Measurements from ENCODE around the gene FAM83D. TPM values are rescaled to one million over a fixed set of nuclear protein-coding genes. Genes with fewer than 3 reads are reported as not detected.

Gene FAM83D
- total and polyA plus RNA-seq, 2 of the 8 experiments (the other 6 are each of a cell fraction or from before 2014, with no cell fraction given) = 60.9 to 62.6 TPM

GRCh38 chr20:38999217-38999616, 73.0 kb downstream of the FAM83D start:
- H3K9me3 ChIP-seq (ENCODE audit: insufficient read depth in 2 of 2, low read depth in 1 of 2, low read length in 1 of 2) = no peaks in the 10 kb centered on the region
- peaks cover 3 to 58% (median 38%) of the 10 kb centered on the region in 4 experiments for H3K36me3 ChIP-seq (ENCODE audit: control insufficient read depth in 2 of 4, insufficient read depth in 4 of 4, low read length in 3 of 4)
- H2BK15ac ChIP-seq (ENCODE audit: low read length) = no peak overlapping the region
- WGBS, 2 experiments (ENCODE audit: extremely low coverage in 1 of 2, insufficient coverage in 1 of 2, insufficient read length in 1 of 2, insufficient replicate concordance in 2 of 2, low coverage in 1 of 2, low lambda C conversion rate in 2 of 2, missing lambda C conversion rate in 1 of 2) = 92% methylated on average over 3 of the region's 3 CpGs; no CpG with 5 or more reads in 1 of the 2 experiments
- H3K23ac ChIP-seq (ENCODE audit: insufficient read length) = no peak overlapping the region
- H3K4ac ChIP-seq (replicated peaks; ENCODE audit: insufficient read length, low read depth, low read length) = no peak overlapping the region
- H3K4me3 ChIP-seq (ENCODE audit: extremely low read depth in 1 of 4, insufficient read depth in 2 of 4, low read depth in 3 of 4, low read length in 4 of 4) = no peak overlapping the region
- H4K91ac ChIP-seq (replicated peaks; ENCODE audit: insufficient read length, low read length) = no peak overlapping the region
- H4K20me1 ChIP-seq (replicated peaks in 1 of 2; ENCODE audit: control insufficient read depth in 1 of 2, insufficient read depth in 2 of 2, low read length in 2 of 2) = peaks cover 3 to 9% of the 10 kb centered on the region in 2 experiments
- H3K4me2 ChIP-seq (ENCODE audit: insufficient read depth in 1 of 2, low read depth in 2 of 2, low read length in 2 of 2) = no peak overlapping the region
- TF ChIP-seq TAF7 (optimal IDR thresholded peaks at IDR 0.05; ENCODE audit: borderline replicate concordance, low read depth, low read length) (no peak), CTBP2 (IDR thresholded peaks at IDR 0.05; ENCODE audit: borderline replicate concordance, insufficient read depth, insufficient read length, low read length) (no peak), RNF2 (IDR thresholded peaks at IDR 0.05; ENCODE audit: borderline replicate concordance, low read depth, low read length, missing control alignments, poor library complexity, severe bottlenecking) (no peak), SRF (IDR thresholded peaks at IDR 0.05; ENCODE audit: low read depth, low read length) (no peak), CBX8 (IDR thresholded peaks at IDR 0.05; ENCODE audit: borderline replicate concordance, low read depth, low read length) (no peak), KDM1A (IDR thresholded peaks at IDR 0.05; ENCODE audit: borderline replicate concordance, low read length) (no peak), SIX5 (IDR thresholded peaks at IDR 0.05; ENCODE audit: low read depth, low read length) (no peak), ATF3 (IDR thresholded peaks at IDR 0.05; ENCODE audit: insufficient read depth, low read depth, low read length) (no peak), EZH2 (IDR thresholded peaks at IDR 0.05; ENCODE audit: low read depth, low read length, severe bottlenecking) (no peak), POU5F1 (IDR thresholded peaks at IDR 0.05; ENCODE audit: low read depth, low read length) (no peak), EGR1 (IDR thresholded peaks at IDR 0.05; ENCODE audit: borderline replicate concordance, low read depth, low read length) (no peak), TAF1 (IDR thresholded peaks at IDR 0.05; ENCODE audit: low read depth, low read length) (no peak), KDM5A (IDR thresholded peaks at IDR 0.05; ENCODE audit: low read length) (no peak), SIRT6 (IDR thresholded peaks at IDR 0.05; ENCODE audit: low read length) (no peak)
- no peak overlapping the region for H2AFZ ChIP-seq (ENCODE audit: low read length)
- no peak overlapping the region for H2BK120ac ChIP-seq (replicated peaks; ENCODE audit: low read depth, low read length)
- no peaks in the 10 kb centered on the region for H3K4me1 ChIP-seq (replicated peaks in 1 of 4; ENCODE audit: control insufficient read depth in 3 of 4, insufficient read depth in 4 of 4, low read length in 3 of 4)
- peaks cover 2% of the 10 kb centered on the region; the same call in 1 of the 2 replicates for H3K79me1 ChIP-seq (ENCODE audit: low read depth, low read length)
- H3K18ac ChIP-seq (ENCODE audit: extremely low read depth, low read length) = no peak overlapping the region
- H3K23me2 ChIP-seq (ENCODE audit: low read depth, low read length) = 0 out of 2 replicates have a peak, but pooled peaks cover 4% of the 10 kb centered on the region
- ChIA-PET POLR2A (ENCODE audit: partially characterized antibody) (no interaction called here), CTCF (ENCODE audit: partially characterized antibody) (interaction anchor here (0.6 to 1.2 kb wide), 3 partner anchors 13 to 1796 kb away, joined by 3 to 6 read pairs (median 3); no protein-coding TSS in a partner anchor)
- H2BK5ac ChIP-seq (ENCODE audit: low read depth, low read length) = no peak overlapping the region
- no peak overlapping the region for H3K14ac ChIP-seq (ENCODE audit: insufficient read length)
- no peaks in the 10 kb centered on the region for H3K27me3 ChIP-seq (replicated peaks in 1 of 4; ENCODE audit: control insufficient read depth in 3 of 4, extremely low read depth in 1 of 4, insufficient read depth in 3 of 4, low read length in 3 of 4)
- no peak overlapping the region for H2BK12ac ChIP-seq (ENCODE audit: low read depth, low read length)
- no peak overlapping the region for H3K9ac ChIP-seq (replicated peaks in 1 of 4; ENCODE audit: extremely low read depth in 1 of 4, low read depth in 3 of 4, low read length in 3 of 4)
- H3K27ac ChIP-seq (ENCODE audit: low read depth, low read length) = no peak overlapping the region
- H3K79me2 ChIP-seq (ENCODE audit: control insufficient read depth in 1 of 2, insufficient read depth in 2 of 2, low read length in 2 of 2) = no peaks in the 10 kb centered on the region
- no peak overlapping the region for H2AK5ac ChIP-seq (ENCODE audit: low read depth, low read length)
- H4K8ac ChIP-seq (ENCODE audit: extremely low read depth, insufficient read depth, low read length) = no peak overlapping the region
- DNase-seq (ENCODE audit: low read depth in 1 of 2, low spot score in 2 of 2) (no peak), FAIRE-seq (no peak)
- H3K56ac ChIP-seq (replicated peaks; ENCODE audit: insufficient read length, low read depth, low read length) = no peak overlapping the region
- no peak overlapping the region for H2BK20ac ChIP-seq (ENCODE audit: low read length)
- H4K5ac ChIP-seq (ENCODE audit: insufficient read length, low read depth, low read length) = no peak overlapping the region
